Endothelial cell of umbilical vein (primary cell): ENCODE measurements around the gene HEATR3. TPM values are rescaled to one million over a fixed set of nuclear protein-coding genes. Genes with fewer than 3 reads are reported as not detected.
A peak's percentile ranks its signal among the peaks of the same experiment; 100 is the strongest.

Experiments
- BruUV-seq: library from RNA; stranded (reverse); fragments of 400-500 nt; replicated peaks from 2 replicates; lab custom pipeline; 2021; lab: Mats Ljungman, UMichigan
- CTCF ChIA-PET: fragments of 300-600, 350-600 bp; sonication (Branson Sonifier 250); formaldehyde crosslinking; loops from one replicate; lab custom pipeline; 2021; ENCODE audit warnings: antibody characterized with exemption, inconsistent platforms; lab: Charles Lee
- POLR2A ChIA-PET: fragments of 300-600, 350-600 bp; sonication (Branson Sonifier 250); formaldehyde crosslinking; loops from one replicate; lab custom pipeline; 2021; ENCODE audit warnings: antibody characterized with exemption, inconsistent platforms; lab: Charles Lee
- DNase-seq: peaks from one replicate; pipeline ENCODE4 v3.0.0-alpha.2; 2011; ENCODE audit warnings: low read depth, low spot score
- FAIRE-seq: peaks from 2 replicates; lab custom pipeline; 2011; peaks lifted over from hg19 to GRCh38; lab: Jason Lieb, UNC
- H2AFZ ChIP-seq: 2 replicates; pipeline ENCODE4 v1.6.0; 2012; ENCODE audit warnings: low read depth, low read length, control low read depth, inconsistent platforms
- H3K27ac ChIP-seq: 2 replicates; pipeline ENCODE4 v1.5.1; 2011; ENCODE audit warnings: low read depth, mild to moderate bottlenecking, control low read depth, low read length, moderate library complexity; ENCODE audit not compliant: insufficient read depth
- H3K27me3 ChIP-seq, 2 experiments: 2 replicates each; pipeline versions ENCODE4 v1.6.0 to v1.6.1; 2011; ENCODE audit warnings: low read length in 2 of 2, mixed read lengths in 1 of 2; ENCODE audit not compliant: control insufficient read depth in 2 of 2, insufficient read depth in 2 of 2
- H3K36me3 ChIP-seq, 2 experiments: 2 replicates in 1 of 2; 3 replicates in 1 of 2; pipeline ENCODE4 v1.5.1; 2011; ENCODE audit warnings: low read length in 2 of 2, mild to moderate bottlenecking in 1 of 2, moderate library complexity in 1 of 2; ENCODE audit not compliant: control insufficient read depth in 2 of 2, insufficient read depth in 2 of 2; ENCODE audit errors: extremely low read depth in 1 of 2
- H3K4me1 ChIP-seq: 3 replicates; pipeline ENCODE4 v1.5.1; 2011; ENCODE audit warnings: mild to moderate bottlenecking, low read length; ENCODE audit not compliant: control insufficient read depth, insufficient read depth; ENCODE audit errors: extremely low read depth
- H3K4me2 ChIP-seq: 2 replicates; pipeline ENCODE4 v1.6.1; 2011; ENCODE audit warnings: low read length, control low read depth, mixed read lengths; ENCODE audit not compliant: insufficient read depth
- H3K4me3 ChIP-seq, 3 experiments: fragments of 200-600 bp in 1 of 3; sonication (generic), shearing (Covaris generic) in 1 of 3; replicated peaks in 1 of 3; 2 replicates each; pipeline ENCODE4 v1.5.1; 2011 to 2016; ENCODE audit warnings: control low read depth in 3 of 3, low read length in 3 of 3, mild to moderate bottlenecking in 2 of 3, inconsistent platforms in 1 of 3, low read depth in 1 of 3, moderate library complexity in 1 of 3; ENCODE audit not compliant: insufficient read depth in 1 of 3
- H3K79me2 ChIP-seq: 2 replicates; pipeline ENCODE4 v1.6.0; 2012; ENCODE audit warnings: low read length, inconsistent platforms; ENCODE audit not compliant: control insufficient read depth, insufficient read depth
- H3K9ac ChIP-seq: replicated peaks from 2 replicates; pipeline ENCODE3; 2011; ENCODE audit warnings: low read length, control low read depth; ENCODE audit not compliant: insufficient read depth; ENCODE audit errors: extremely low read depth
- H3K9me1 ChIP-seq: replicated peaks from 3 replicates; pipeline ENCODE4 v1.6.0; 2011; ENCODE audit warnings: mild to moderate bottlenecking, low read length; ENCODE audit not compliant: control insufficient read depth, insufficient read depth; ENCODE audit errors: extremely low read depth
- H3K9me3 ChIP-seq: replicated peaks from 2 replicates; pipeline ENCODE4 v1.5.1; 2012; ENCODE audit warnings: low read length, inconsistent platforms; ENCODE audit not compliant: control insufficient read depth, insufficient read depth
- H4K20me1 ChIP-seq: replicated peaks from 2 replicates; pipeline ENCODE3; 2011; ENCODE audit warnings: mild to moderate bottlenecking, low read length; ENCODE audit not compliant: control insufficient read depth, insufficient read depth; ENCODE audit errors: extremely low read depth
- EZH2 ChIP-seq: IDR thresholded peaks from 2 replicates; pipeline ENCODE4 v1.6.1; 2012; ENCODE audit warnings: borderline replicate concordance, low read depth, mild to moderate bottlenecking, moderate library complexity, low read length, inconsistent platforms; ENCODE audit not compliant: severe bottlenecking
- FOS ChIP-seq: IDR thresholded peaks from 2 replicates; pipeline ENCODE4 v1.6.1; 2011; ENCODE audit warnings: mild to moderate bottlenecking, low read length, moderate library complexity, borderline replicate concordance; ENCODE audit not compliant: insufficient read depth
- GATA2 ChIP-seq: IDR thresholded peaks from 2 replicates; pipeline ENCODE4 v1.7.0; 2011; ENCODE audit warnings: low read depth, mild to moderate bottlenecking, moderate library complexity, mixed read lengths, low read length; ENCODE audit not compliant: insufficient read length, insufficient read depth
- JUN ChIP-seq: IDR thresholded peaks from 2 replicates; pipeline ENCODE4 v1.6.1; 2011; ENCODE audit warnings: borderline replicate concordance, low read depth; ENCODE audit not compliant: insufficient read length, insufficient read depth
- MYC ChIP-seq: IDR thresholded peaks from one replicate; pipeline ENCODE4 v1.6.1; 2011; ENCODE audit warnings: mild to moderate bottlenecking, low read depth, low read length
- POLR2A ChIP-seq: IDR thresholded peaks from 2 replicates; pipeline ENCODE4 v1.6.1; 2012; ENCODE audit warnings: low read depth, mild to moderate bottlenecking, control low read depth, low read length
- POLR2AphosphoS5 ChIP-seq: IDR thresholded peaks from 2 replicates; pipeline ENCODE4 v1.6.1; 2012; ENCODE audit warnings: low read depth, mild to moderate bottlenecking, control low read depth, low read length, moderate library complexity; ENCODE audit not compliant: insufficient read depth
- dilution Hi-C: fragments of 300-500 bp; cut with MboI; formaldehyde crosslinking; loops from one replicate; pipeline ENCODE4 v1.15.0; 2019; ENCODE audit warnings: low sequenced_read_pairs; ENCODE audit not compliant: extremely low pct_ligation_motif_present
- intact Hi-C: fragments of 100-400 bp; cut with micrococcal nuclease; formaldehyde crosslinking; loops from one replicate; pipeline ENCODE4 v1.10.0; 2022
- polyA plus RNA-seq, 4 experiments: library from polyadenylated mRNA; depleted of rRNA in 3 of 4; stranded (reverse) in 3 of 4; unstranded in 1 of 4; fragments of >200 nt; gene quantifications; 2 replicates each; pipeline versions ENCODE4 v1.2.1 to v1.2.3, GENCODE V29; 2011 to 2012; ENCODE audit warnings: missing spikeins in 1 of 4
- total RNA-seq: library from RNA; stranded (reverse); gene quantifications from 2 replicates; pipeline ENCODE4 v1.2.3, GENCODE V29; 2021
- TF ChIP-seq, protein P1 (sequence below): IDR thresholded peaks from 2 replicates; pipeline ENCODE4 v1.6.1; 2011; ENCODE audit not compliant: insufficient read depth, insufficient read length
- TF ChIP-seq, protein P2 (sequence below), 2 donors: IDR thresholded peaks; 1 replicate in 1 of 2; 2 replicates in 1 of 2; pipeline ENCODE4 v1.5.1; 2011; ENCODE audit warnings: low read length in 2 of 2, mild to moderate bottlenecking in 2 of 2, moderate library complexity in 2 of 2, control low read depth in 1 of 2, inconsistent platforms in 1 of 2, low read depth in 1 of 2; ENCODE audit not compliant: insufficient read depth in 1 of 2; ENCODE audit errors: extremely low read depth in 1 of 2

The HEATR3 gene
- total and polyA plus RNA-seq, 2 donors (not counting 3 experiments of a cell fraction or from before 2014, with no cell fraction given): 6.7 to 23.1 TPM

DNA sequence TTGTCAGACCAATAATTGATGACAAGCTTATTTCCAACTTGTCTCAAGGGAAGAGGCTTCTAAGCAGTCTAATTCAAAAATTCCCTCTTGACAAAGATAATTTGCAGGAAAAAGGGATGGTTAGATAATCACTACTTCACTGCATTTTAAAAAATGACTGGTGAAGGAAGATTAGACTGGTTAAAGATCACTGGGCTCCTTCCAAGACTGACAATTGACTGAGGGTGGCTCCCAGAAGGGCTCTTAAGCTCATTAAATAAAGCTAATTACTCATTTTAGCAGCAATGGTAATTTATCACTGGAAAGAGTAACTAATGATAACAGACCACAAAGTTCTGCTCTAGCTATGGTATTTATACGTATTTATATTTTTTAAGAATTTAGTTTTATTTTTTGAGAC is 4.4 kb upstream of the HEATR3 start:
- no peaks in the 10 kb centered on the region for H3K79me2 ChIP-seq
- no peaks in the 10 kb centered on the region for H4K20me1 ChIP-seq
- H3K4me3 ChIP-seq: no peak overlapping the region
- ChIA-PET POLR2A (no interaction called here), CTCF (interaction anchor here (0.9 to 1.5 kb wide), 3 partner anchors 9 to 293 kb away, joined by 3 to 8 read pairs (median 5); partner anchors contain the start of gene CNEP1R1)
- peaks cover 2% of the 10 kb centered on the region for H3K4me1 ChIP-seq
- intact Hi-C loops (no loop called here), dilution Hi-C loops (no loop called here)
- no peaks in the 10 kb centered on the region for H3K9me3 ChIP-seq
- no peaks in the 10 kb centered on the region for H3K27me3 ChIP-seq
- H3K9ac ChIP-seq: no peak overlapping the region
- no peak for TF ChIP-seq EZH2
- TF ChIP-seq POLR2AphosphoS5: no peak
- no peak for TF ChIP-seq POLR2A
- no peak for TF ChIP-seq MYC
- no peak for TF ChIP-seq FOS
- H2AFZ ChIP-seq: no peak overlapping the region
- no peak overlapping the region for H3K4me2 ChIP-seq
- H3K27ac ChIP-seq: no peak overlapping the region
- DNase-seq (no peak), FAIRE-seq (no peak)
- BruUV-seq: no TSS peak
- H3K36me3 ChIP-seq: no peaks in the 10 kb centered on the region
- no peaks in the 10 kb centered on the region for H3K9me1 ChIP-seq

DNA sequence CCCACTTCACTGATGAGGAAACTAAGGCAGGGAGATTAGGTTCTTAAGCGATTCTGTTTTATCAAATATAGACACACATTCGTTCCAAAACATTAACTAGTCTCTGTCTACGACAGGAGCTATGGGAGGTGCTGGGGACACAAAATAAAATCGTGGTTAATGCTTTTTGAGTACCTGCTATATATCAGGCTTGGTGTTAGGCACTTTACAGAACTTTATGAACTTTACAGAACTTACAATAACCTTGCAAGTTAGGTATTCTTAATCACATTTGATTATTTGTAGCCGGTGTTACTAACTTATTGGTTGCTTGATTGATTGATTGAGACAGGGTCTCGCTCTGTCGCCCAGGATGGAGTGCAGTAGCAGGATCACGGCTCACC is 538 bp upstream of the HEATR3 start:
- Histone ChIP-seq H3K27ac (no peak overlapping the region), H3K36me3 (peaks cover 0 to 4% of the 10 kb centered on the region in 2 experiments), H3K4me2 (peak overlapping the region; percentile 39), H3K4me1 (peaks cover 27% of the 10 kb centered on the region), H3K9me1 (no peaks in the 10 kb centered on the region), H3K27me3 (no peaks in the 10 kb centered on the region), H2AFZ (peak overlapping the region; percentile 83), H4K20me1 (no peaks in the 10 kb centered on the region), H3K9ac (no peak overlapping the region), H3K9me3 (no peaks in the 10 kb centered on the region), H3K79me2 (peaks cover 33% of the 10 kb centered on the region), H3K4me3 (peak overlapping the region in 1 of 3 experiments; percentile 76)
- no peak for DNase-seq
- dilution Hi-C loops: no loop called here
- TF ChIP-seq POLR2AphosphoS5: no peak
- TF ChIP-seq, protein P1, sequence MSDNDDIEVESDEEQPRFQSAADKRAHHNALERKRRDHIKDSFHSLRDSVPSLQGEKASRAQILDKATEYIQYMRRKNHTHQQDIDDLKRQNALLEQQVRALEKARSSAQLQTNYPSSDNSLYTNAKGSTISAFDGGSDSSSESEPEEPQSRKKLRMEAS: no peak
- TF ChIP-seq JUN: no peak
- TF ChIP-seq, protein P2, sequence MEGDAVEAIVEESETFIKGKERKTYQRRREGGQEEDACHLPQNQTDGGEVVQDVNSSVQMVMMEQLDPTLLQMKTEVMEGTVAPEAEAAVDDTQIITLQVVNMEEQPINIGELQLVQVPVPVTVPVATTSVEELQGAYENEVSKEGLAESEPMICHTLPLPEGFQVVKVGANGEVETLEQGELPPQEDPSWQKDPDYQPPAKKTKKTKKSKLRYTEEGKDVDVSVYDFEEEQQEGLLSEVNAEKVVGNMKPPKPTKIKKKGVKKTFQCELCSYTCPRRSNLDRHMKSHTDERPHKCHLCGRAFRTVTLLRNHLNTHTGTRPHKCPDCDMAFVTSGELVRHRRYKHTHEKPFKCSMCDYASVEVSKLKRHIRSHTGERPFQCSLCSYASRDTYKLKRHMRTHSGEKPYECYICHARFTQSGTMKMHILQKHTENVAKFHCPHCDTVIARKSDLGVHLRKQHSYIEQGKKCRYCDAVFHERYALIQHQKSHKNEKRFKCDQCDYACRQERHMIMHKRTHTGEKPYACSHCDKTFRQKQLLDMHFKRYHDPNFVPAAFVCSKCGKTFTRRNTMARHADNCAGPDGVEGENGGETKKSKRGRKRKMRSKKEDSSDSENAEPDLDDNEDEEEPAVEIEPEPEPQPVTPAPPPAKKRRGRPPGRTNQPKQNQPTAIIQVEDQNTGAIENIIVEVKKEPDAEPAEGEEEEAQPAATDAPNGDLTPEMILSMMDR (IDR thresholded peaks at IDR 0.05; ENCODE audit: extremely low read depth in 1 of 2, insufficient read depth in 1 of 2, low read depth in 1 of 2, low read length in 2 of 2): no peak
- TF ChIP-seq MYC: no peak
- TF ChIP-seq FOS: no peak
- no peak for TF ChIP-seq GATA2
- TF ChIP-seq POLR2A: no peak
- TF ChIP-seq EZH2: no peak
- TSS peak; percentile 7 for BruUV-seq
- POLR2A ChIA-PET: interaction anchor here (1.2 kb wide), 1 partner anchor 40 kb away, joined by 3 read pairs; no protein-coding TSS in a partner anchor
- intact Hi-C loops: loop anchor here (5.0 kb wide), 2 partner anchors 302 to 482 kb away; partner anchors contain the start of genes BRD7 and NKD1
- peak; percentile 18 for FAIRE-seq
- CTCF ChIA-PET: interaction anchor here (1.1 to 7.3 kb wide), 5 partner anchors 40 to 741 kb away, joined by 3 to 193 read pairs (median 29); partner anchors contain the start of gene CNEP1R1
